Stimulated activated naive CD8-positive, alpha-beta T cell treated with anti-CD3 and anti-CD28 coated beads, Interleukin-15, Interleukin-2, amounts not matched to agents 100 U/mL and 50 U/mL, for 24 hours (primary cell): ENCODE results near the gene KIF13A.
"Not testable (repeated sequence)": the region's sequence is repeated elsewhere in the genome, so short reads cannot be mapped to it uniquely, and the experiment has no call there.

ENCODE experiments used
- ATAC-seq: fragments of 150-1000 bp; cut with Tn5 transposase; one replicate; pipeline ENCODE4 v1.10.0; 2021
- DNase-seq: peaks from one replicate; pipeline ENCODE4 v3.0.0; 2021

KIF13A gene

DNA sequence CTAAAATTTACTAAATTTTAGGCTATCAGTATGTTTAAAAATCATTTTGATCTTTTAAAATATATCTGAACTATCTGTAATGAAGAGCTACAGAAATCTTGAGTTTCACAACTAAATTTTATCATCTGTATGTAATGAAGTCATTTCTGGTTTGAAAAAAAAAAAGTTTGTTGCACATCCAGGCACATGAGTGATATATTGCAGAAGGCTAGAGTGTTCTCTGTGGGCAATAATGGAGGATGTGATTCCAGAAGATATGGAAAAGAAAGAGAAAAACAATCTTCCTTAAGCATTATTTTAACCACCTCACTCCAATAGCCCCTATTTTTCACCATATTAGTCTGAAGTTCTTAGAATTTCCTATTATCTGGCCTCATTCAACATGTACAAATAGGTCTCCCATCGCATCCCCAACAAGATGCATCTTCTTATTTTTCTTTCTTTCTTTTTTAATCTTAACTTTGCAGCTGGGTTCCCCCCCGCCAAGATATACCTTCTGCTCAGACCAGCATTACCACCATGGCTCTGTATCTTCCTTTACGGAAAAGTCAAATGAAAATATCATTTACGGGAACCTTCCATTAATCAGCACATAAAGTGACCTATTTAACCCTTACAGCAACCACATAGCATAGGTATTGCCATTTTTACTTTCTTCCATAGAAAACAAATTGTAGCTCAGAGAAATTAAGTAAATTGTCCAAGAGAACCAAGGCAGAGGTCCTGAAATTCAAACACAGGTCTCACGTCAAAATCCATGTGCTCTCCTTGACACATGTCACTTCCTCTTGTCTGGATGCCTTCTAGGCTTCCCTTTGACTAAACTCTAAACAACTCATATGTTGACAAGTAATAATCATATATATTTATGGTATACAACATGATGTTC, 116.9 kb downstream of the KIF13A start:
- ATAC-seq (no peak), DNase-seq (no peak)

DNA sequence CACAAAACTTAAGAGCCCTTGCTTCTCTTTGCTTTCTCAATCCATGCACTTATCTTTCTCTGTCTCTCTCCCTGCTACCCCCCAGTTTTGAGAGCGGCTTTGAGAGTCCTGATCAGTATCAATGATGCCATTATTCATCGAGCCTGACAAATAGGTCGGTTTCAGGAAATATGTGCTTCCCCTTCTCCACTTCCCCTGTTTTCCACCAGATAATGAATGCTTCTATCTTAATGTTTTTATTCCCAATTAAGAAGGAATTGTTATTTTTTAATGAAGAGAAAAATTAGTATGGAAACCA, 117.7 kb downstream of the KIF13A start:
- ATAC-seq, result no peak

DNA sequence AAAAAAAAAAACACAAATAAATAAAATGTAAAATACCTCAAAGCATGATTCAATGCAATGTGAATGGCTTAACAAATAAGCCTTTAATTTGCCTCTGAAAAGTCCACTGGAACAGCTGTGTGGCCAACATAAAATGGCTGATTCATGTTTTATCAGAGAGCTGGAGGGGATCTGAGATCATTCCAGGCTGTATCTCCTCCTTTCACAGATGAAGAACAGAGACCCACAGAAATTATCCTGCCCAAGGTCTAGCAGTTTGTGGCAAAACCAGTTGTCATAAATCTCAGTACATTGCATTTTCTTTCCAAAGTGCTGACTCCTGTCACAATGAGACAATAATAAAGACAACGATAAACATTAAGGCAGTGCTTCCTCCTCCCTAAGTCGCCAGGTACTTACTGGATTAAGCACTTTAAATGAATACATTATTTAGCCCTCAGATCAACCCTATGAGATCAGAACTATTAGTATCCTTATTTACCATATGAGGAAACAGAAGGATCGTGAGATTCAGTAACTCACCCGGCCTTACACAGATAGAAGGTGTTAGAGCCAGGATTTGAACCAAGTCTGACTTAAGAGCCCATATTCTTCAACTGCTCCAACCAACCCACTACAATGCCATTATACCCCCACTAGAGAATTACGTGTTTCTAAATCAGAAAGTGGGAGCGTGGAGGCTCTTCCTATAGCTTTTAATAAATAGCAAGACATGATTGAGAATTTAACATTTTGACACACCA, 118.3 kb downstream of the KIF13A start:
- ATAC-seq (no peak), DNase-seq (no peak)

More for the DNA sequence above, 117.7 kb downstream of the KIF13A start:
- DNase-seq, result no peak

GRCh38 chr6:17867880-17868279, 119.6 kb downstream of the KIF13A start:
- ATAC-seq (no peak), DNase-seq (no peak)

- ATAC-seq, result no peak
These were observed 120.5 kb downstream of the KIF13A start for GRCh38 chr6:17866876-17867444.

GRCh38 chr6:17865798-17866725, 121.4 kb downstream of the KIF13A start:
- no peak for DNase-seq
- ATAC-seq, result no peak

More at GRCh38 chr6:17866876-17867444, 120.5 kb downstream of the KIF13A start:
- no peak for DNase-seq

DNA sequence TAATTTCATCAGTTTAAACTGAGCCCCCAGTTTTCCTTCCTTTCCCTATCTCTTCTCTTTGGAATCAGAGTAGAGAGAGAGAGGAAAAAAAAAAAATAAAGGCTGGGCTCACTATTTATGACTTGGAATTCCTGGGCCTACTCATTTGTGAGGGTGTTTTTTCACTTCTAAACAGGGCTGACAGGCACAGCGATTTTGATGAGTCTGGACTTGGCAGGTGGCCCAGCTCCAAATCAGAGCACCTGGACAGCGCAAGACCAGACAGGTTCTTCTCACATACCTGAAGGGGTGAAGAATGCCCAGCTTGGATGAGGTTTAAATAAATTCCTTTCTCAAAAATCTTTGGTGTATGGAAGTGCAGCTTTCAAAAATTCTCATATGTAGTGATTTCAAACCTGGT, 122.2 kb downstream of the KIF13A start:
- DNase-seq, result no peak
- no peak for ATAC-seq

DNA sequence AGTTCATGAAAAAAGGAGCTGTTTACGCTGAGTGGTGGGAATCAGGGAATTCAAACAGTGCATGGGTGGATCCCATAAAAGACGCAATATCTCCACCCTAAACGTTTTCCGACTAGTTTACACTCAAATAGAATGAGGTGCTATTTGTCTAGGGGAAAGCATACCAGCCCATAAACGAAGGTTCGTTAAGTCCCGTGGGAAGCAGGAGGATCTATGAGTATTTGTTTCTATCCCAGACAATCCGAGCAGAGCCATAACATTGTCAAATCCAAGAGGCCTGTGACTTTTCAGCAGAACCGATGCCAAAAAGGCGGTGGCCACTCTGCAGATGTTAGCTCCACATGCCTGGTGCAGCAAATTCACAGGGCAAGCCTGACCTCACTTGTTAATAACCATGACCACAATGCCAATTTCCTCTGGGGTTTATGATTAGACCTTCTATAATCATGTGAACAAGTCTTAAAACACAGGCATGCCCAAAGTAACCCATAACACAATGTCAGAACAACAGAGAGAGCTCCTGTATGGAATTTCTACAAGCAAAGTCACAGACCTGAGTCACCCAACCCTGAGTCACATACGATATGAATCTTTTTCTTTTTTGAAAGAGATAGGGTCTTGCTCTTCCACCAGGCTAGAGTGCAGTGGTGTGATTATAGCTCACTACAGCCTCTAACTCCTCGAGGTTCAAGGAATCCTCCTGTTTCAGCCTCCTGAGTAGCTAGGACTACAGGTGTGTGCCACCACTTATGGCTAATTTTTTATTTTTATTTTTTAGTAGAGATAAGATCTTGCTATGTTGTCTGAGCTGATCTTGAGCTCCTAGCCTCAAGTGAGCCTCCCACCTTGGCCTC, 123.3 kb downstream of the KIF13A start:
- ATAC-seq (no peak), DNase-seq (no peak)

DNA sequence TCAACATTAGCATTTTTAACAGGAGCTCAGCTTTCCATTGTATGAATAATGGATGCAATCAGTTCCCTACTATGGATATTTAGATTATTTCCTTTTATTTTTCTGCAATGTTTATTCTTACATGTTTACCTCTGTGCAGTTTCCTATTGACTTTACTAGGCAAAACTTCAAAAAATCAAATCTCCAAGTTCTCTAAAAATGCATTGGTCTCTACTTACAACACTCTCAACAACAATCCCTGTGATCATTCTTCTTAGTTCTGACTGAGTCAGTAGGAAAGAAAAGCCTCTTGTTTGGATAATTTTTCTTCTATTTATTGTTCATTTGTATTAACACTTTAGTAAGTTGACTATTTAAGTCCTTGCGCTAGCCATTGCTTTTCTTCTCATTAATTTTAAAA, 126.1 kb downstream of the KIF13A start:
- no peak for ATAC-seq
- DNase-seq, result no peak

GRCh38 chr6:17859846-17860245, 127.6 kb downstream of the KIF13A start:
- DNase-seq (no peak), ATAC-seq (no peak)

DNA sequence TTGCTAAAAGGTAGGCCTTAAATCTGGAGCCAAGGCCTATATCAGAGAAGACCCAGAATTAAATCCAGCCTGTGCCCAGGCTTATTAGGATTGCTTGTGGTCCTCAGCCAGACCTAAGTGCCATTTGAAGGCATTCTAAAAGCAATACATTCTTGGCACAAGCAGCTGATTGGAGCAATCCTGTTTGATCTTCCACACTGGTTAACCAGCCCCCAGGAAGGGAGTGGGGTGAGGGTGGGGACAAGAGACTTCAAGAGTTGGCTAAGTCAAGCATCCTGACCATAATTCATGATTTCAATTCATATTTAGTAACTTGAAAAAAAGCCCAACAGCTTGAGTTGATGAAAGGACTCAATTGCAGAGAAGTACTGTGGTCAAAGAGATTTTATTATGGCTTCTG, 128.9 kb downstream of the KIF13A start:
- no peak for ATAC-seq
- no peak for DNase-seq

GRCh38 chr6:17857188-17857587, 130.2 kb downstream of the KIF13A start:
- not testable (repeated sequence) for ATAC-seq, DNase-seq

- ATAC-seq (no peak), DNase-seq (no peak)
These were observed 131.1 kb downstream of the KIF13A start for GRCh38 chr6:17856306-17856705.

DNA sequence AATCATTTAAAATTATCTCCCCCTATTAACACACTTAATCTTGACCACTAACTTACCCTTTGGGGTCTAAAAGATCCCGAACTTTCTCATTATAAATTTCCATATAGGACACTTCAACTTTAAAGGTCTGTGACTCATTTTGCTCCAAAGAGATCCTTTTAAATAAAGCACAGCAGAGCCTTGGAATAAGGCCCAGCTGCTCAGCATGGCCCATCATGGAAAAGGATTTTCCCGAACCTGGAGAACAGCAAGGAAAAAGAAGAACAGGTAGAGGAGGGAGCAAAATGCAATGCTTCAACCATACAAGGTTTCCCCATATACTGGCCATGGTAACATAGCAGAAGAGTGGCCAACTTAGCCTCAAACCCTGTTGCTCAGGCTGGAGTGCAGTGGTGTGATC, 132.1 kb downstream of the KIF13A start:
- no peak for ATAC-seq
- no peak for DNase-seq

DNA sequence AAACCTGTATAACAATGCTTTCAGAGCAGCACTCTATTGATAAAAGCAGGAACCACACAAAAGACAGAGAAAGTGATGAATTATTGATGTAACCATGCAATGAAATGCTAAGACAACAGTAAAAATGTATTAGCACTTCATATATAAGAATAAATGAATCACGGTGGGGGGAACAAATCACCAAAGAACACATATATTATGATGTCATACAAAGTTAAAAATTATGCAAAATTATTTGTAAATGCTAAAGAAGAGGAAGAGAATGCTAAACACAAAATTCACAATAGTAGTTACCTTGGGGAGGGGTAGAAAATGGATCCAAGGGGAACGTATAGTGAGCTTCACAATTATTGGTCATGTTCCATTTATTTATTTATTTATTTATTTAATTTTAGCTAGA, 133.9 kb downstream of the KIF13A start:
- ATAC-seq (no peak), DNase-seq (no peak)

DNA sequence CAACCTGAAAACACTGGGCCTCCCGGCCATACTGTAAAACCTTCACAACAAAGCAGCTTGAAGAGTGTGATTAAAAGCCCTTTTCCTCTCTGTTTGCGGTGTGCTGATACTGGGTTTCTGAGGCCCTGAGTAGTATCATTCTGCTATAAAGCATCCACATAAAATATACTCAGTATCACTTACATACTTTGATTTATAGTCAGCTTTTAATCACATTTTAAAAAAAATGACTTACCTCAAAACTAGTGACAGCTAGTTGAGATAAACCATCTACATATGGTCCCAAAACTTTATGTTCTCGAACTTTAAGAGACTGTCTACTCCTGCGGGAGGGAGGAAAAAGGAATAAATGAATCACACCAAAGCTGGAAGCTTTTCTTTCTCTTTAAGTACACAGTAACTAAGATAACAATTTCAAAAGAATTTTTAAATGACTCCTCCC, 135.7 kb downstream of the KIF13A start:
- no peak for DNase-seq
- ATAC-seq, result no peak

DNA sequence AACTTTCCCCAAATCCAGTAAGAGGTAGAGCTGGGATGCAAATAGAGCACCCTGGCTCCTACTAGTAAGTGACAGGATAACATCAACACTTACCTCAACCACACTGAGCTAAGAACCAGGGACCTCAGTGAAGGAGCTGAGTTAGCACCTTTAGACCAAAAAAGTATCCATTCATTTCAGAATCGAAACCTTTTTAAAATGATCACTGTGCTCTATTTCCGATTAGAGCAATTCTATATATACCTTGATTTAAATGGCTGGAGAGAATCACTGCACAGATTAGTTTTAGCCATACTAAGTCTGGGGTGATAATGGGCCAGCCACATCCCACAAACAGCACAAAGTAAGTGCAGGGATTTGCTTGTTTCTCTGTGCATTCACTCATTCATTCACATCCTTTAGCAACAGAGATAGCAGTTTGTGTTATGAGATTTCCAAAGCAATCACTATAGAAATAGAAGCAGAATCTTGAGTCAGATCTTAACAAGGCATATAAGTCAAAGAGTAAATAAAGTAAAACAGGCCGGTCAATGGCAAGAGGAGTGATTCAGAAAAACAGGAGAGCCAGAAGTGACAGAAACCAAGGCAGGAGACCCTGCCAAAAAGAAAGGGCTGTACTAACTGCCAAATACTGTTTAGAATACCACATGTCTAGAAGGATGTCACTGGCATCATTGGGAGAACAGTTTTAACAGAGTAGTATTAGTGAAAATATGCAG, 136.3 kb downstream of the KIF13A start:
- DNase-seq (no peak), ATAC-seq (no peak)

GRCh38 chr6:17850281-17850680, 137.2 kb downstream of the KIF13A start:
- no peak for ATAC-seq
- no peak for DNase-seq

- no peak for ATAC-seq
- DNase-seq, result no peak
These were observed 140.2 kb downstream of the KIF13A start for GRCh38 chr6:17847203-17847760.

- no peak for ATAC-seq
- DNase-seq, result no peak
These were observed 140.7 kb downstream of the KIF13A start for GRCh38 chr6:17846762-17847161.
